ENCODE data around the gene RPS21. TPM values are rescaled to one million over a fixed set of nuclear protein-coding genes. Genes with fewer than 3 reads are reported as not detected.
A peak's percentile ranks its signal among the peaks of the same experiment; 100 is the strongest.

Gene RPS21
- total and polyA plus RNA-seq, 2 of the 13 experiments (the other 11 are each of a cell fraction or from before 2014, with no cell fraction given): 2,647 to 11,063 TPM

DNA sequence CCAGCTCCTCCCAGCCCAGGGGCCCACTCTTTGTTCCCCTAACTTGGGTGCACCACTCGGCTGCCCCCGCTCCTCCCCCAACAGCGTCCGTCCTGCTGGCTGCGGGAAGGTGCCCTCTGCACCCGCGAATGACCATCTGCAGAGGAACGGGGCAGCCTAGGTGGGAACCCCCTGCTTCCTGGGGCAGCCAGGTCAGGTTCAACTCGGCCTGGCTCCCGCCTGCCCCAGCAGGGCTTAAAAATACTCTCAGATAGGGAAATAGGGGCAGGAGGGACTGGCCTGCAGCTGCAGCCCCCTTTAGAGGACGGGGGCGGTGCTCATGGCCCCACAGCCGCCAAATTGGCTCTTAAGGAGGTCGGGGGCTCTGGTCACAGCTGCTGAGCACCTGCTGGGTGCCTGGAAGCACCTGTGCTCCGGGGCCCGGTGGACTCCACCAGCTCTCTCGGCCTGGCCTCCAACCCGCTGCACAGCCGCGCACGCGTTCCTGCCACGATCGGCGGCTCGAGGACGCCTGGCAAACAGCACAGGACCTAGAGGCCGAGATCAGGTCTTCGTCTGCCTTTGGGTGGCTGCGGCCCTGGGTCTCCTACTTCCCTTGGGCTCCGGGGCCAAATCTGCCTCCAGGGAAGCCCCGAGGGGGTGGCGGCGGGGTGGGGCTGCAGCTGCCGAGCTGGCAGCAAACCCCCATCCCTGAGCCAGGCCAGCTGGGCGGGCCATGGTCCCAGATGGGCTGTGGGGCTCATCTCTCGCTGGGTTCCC, 19.1 kb upstream of the RPS21 start (continued):
- TF ChIP-seq ZNF234 (CRISPR knock-in tag; conservative IDR thresholded peaks at IDR 0.05): no peak
- TF ChIP-seq, protein P1, sequence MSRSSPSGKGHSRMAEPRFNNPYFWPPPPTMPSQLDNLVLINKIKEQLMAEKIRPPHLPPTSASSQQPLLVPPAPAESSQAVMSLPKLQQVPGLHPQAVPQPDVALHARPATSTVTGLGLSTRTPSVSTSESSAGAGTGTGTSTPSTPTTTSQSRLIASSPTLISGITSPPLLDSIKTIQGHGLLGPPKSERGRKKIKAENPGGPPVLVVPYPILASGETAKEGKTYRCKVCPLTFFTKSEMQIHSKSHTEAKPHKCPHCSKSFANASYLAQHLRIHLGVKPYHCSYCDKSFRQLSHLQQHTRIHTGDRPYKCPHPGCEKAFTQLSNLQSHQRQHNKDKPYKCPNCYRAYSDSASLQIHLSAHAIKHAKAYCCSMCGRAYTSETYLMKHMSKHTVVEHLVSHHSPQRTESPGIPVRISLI (CRISPR knock-in tag; IDR thresholded peaks at IDR 0.05; ENCODE audit: borderline replicate concordance): peak; percentile 14; the same call in 1 of the 2 replicates
- TF ChIP-seq, protein P2, sequence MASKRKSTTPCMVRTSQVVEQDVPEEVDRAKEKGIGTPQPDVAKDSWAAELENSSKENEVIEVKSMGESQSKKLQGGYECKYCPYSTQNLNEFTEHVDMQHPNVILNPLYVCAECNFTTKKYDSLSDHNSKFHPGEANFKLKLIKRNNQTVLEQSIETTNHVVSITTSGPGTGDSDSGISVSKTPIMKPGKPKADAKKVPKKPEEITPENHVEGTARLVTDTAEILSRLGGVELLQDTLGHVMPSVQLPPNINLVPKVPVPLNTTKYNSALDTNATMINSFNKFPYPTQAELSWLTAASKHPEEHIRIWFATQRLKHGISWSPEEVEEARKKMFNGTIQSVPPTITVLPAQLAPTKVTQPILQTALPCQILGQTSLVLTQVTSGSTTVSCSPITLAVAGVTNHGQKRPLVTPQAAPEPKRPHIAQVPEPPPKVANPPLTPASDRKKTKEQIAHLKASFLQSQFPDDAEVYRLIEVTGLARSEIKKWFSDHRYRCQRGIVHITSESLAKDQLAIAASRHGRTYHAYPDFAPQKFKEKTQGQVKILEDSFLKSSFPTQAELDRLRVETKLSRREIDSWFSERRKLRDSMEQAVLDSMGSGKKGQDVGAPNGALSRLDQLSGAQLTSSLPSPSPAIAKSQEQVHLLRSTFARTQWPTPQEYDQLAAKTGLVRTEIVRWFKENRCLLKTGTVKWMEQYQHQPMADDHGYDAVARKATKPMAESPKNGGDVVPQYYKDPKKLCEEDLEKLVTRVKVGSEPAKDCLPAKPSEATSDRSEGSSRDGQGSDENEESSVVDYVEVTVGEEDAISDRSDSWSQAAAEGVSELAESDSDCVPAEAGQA (IDR thresholded peaks at IDR 0.05; ENCODE audit: low read depth): no peak
- TF ChIP-seq, protein P2 (CRISPR knock-in tag; IDR thresholded peaks at IDR 0.05; ENCODE audit: borderline replicate concordance): peak; percentile 86; the same call in 1 of the 2 replicates
- TF ChIP-seq AKAP8 (CRISPR knock-in tag; IDR thresholded peaks at IDR 0.05): peak; percentile 36; the same call in 1 of the 2 replicates
- TF ChIP-seq ASH2L (IDR thresholded peaks at IDR 0.05; ENCODE audit: insufficient read length, low read depth, low read length): peak; percentile 7
- TF ChIP-seq MAF1 (CRISPR knock-in tag; IDR thresholded peaks at IDR 0.05; ENCODE audit: borderline replicate concordance): no peak; the same call in 1 of the 2 replicates
- 0 out of 2 replicates have a peak, but pooled peaks have one; percentile 0 for TF ChIP-seq SP4 (CRISPR knock-in tag; IDR thresholded peaks at IDR 0.05)
- TF ChIP-seq, protein P3, sequence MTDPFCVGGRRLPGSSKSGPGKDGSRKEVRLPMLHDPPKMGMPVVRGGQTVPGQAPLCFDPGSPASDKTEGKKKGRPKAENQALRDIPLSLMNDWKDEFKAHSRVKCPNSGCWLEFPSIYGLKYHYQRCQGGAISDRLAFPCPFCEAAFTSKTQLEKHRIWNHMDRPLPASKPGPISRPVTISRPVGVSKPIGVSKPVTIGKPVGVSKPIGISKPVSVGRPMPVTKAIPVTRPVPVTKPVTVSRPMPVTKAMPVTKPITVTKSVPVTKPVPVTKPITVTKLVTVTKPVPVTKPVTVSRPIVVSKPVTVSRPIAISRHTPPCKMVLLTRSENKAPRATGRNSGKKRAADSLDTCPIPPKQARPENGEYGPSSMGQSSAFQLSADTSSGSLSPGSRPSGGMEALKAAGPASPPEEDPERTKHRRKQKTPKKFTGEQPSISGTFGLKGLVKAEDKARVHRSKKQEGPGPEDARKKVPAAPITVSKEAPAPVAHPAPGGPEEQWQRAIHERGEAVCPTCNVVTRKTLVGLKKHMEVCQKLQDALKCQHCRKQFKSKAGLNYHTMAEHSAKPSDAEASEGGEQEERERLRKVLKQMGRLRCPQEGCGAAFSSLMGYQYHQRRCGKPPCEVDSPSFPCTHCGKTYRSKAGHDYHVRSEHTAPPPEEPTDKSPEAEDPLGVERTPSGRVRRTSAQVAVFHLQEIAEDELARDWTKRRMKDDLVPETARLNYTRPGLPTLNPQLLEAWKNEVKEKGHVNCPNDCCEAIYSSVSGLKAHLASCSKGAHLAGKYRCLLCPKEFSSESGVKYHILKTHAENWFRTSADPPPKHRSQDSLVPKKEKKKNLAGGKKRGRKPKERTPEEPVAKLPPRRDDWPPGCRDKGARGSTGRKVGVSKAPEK (CRISPR knock-in tag; IDR thresholded peaks at IDR 0.05; ENCODE audit: borderline replicate concordance): peak; percentile 85; the same call in 1 of the 2 replicates
- no peak; the same call in none of the 2 replicates for TF ChIP-seq ZFP90 (CRISPR knock-in tag; IDR thresholded peaks at IDR 0.05; ENCODE audit: borderline replicate concordance)
- TF ChIP-seq MIXL1 (CRISPR knock-in tag; IDR thresholded peaks at IDR 0.05): no peak
- no peak for TF ChIP-seq ZNF792 (CRISPR knock-in tag; IDR thresholded peaks at IDR 0.05)
- TF ChIP-seq, protein P4, sequence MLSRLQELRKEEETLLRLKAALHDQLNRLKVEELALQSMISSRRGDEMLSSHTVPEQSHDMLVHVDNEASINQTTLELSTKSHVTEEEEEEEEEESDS (CRISPR knock-in tag; IDR thresholded peaks at IDR 0.05; ENCODE audit: borderline replicate concordance): no peak
- TF ChIP-seq ZNF441 (CRISPR knock-in tag; IDR thresholded peaks at IDR 0.05; ENCODE audit: borderline replicate concordance): peak; percentile 92; the same call in 1 of the 2 replicates
- TF ChIP-seq, protein P5, sequence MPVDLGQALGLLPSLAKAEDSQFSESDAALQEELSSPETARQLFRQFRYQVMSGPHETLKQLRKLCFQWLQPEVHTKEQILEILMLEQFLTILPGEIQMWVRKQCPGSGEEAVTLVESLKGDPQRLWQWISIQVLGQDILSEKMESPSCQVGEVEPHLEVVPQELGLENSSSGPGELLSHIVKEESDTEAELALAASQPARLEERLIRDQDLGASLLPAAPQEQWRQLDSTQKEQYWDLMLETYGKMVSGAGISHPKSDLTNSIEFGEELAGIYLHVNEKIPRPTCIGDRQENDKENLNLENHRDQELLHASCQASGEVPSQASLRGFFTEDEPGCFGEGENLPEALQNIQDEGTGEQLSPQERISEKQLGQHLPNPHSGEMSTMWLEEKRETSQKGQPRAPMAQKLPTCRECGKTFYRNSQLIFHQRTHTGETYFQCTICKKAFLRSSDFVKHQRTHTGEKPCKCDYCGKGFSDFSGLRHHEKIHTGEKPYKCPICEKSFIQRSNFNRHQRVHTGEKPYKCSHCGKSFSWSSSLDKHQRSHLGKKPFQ (CRISPR knock-in tag; IDR thresholded peaks at IDR 0.05; ENCODE audit: insufficient replicate concordance): peak; percentile 77
- TF ChIP-seq ZNF34 (CRISPR knock-in tag; IDR thresholded peaks at IDR 0.05; ENCODE audit: borderline replicate concordance): peak; percentile 47; the same call in 1 of the 2 replicates

Data from HepG2 (cell line).